SK-N-SH treated with all-trans-retinoic acid at 6 μM for 48 hours (cell line): ENCODE results near the gene C3orf18.

Experiments used
- ATAC-seq: fragments of 200-7000 bp; cut with Tn5 transposase; 3 replicates; pipeline ENCODE4 v1.9.1; 2020; ENCODE audit warnings: mild to moderate bottlenecking, moderate library complexity
- ARNTL ChIP-seq: fragments of 450-650 bp; formaldehyde crosslinking; IDR thresholded peaks from 2 replicates; pipeline ENCODE4 v1.5.0; 2020; ENCODE audit warnings: low read depth, mild to moderate bottlenecking, moderate library complexity, borderline replicate concordance
- BACH2 ChIP-seq: fragments of 250-450 bp; sonication (Bioruptor Pico); IDR thresholded peaks from 2 replicates; pipeline ENCODE4 v1.9.0; 2021; ENCODE audit warnings: mild to moderate bottlenecking, borderline replicate concordance
- CREB5 ChIP-seq: fragments of 250-450 bp; sonication (Bioruptor Pico); IDR thresholded peaks from 2 replicates; pipeline ENCODE4 v1.5.1; 2020; ENCODE audit warnings: low read depth, mild to moderate bottlenecking, moderate library complexity
- CSDC2 ChIP-seq: fragments of 250-450 bp; sonication (Bioruptor Pico); IDR thresholded peaks from 2 replicates; pipeline ENCODE4 v1.5.0; 2020; ENCODE audit warnings: mild to moderate bottlenecking, moderate library complexity
- CSRNP3 ChIP-seq: fragments of 250-450 bp; sonication (Bioruptor Pico); IDR thresholded peaks from 2 replicates; pipeline ENCODE4 v1.5.1; 2021; ENCODE audit warnings: mild to moderate bottlenecking, moderate library complexity
- ESRRG ChIP-seq: fragments of 250-450 bp; sonication (Bioruptor Pico); IDR thresholded peaks from 2 replicates; pipeline ENCODE4 v1.6.1; 2021; ENCODE audit warnings: mild to moderate bottlenecking
- GLIS3 ChIP-seq: fragments of 250-450 bp; sonication (Bioruptor Pico); IDR thresholded peaks from 2 replicates; pipeline ENCODE4 v1.5.0; 2020; ENCODE audit warnings: mild to moderate bottlenecking, moderate library complexity
- ISL1 ChIP-seq: fragments of 250-450 bp; sonication (Bioruptor Pico); IDR thresholded peaks from 2 replicates; pipeline ENCODE4 v2.1.2; 2022; ENCODE audit warnings: mild to moderate bottlenecking, moderate library complexity
- PPARA ChIP-seq: fragments of 250-450 bp; sonication (Bioruptor Pico); IDR thresholded peaks from 2 replicates; pipeline ENCODE4 v1.5.0; 2020; ENCODE audit warnings: mild to moderate bottlenecking, borderline replicate concordance
- RARB ChIP-seq: fragments of 250-450 bp; sonication (Bioruptor Pico); IDR thresholded peaks from 2 replicates; pipeline ENCODE4 v1.8.0; 2021; ENCODE audit warnings: mild to moderate bottlenecking, moderate library complexity
- SNAI2 ChIP-seq: fragments of 250-450 bp; sonication (Bioruptor Pico); IDR thresholded peaks from 2 replicates; pipeline ENCODE4 v1.5.0; 2020; ENCODE audit warnings: mild to moderate bottlenecking, moderate library complexity
- TCF4 ChIP-seq: fragments of 250-450 bp; sonication (Bioruptor Pico); IDR thresholded peaks from 2 replicates; pipeline ENCODE4 v1.8.0; 2021; ENCODE audit warnings: mild to moderate bottlenecking, moderate library complexity, borderline replicate concordance
- TOX ChIP-seq: fragments of 250-450 bp; sonication (Bioruptor Pico); IDR thresholded peaks from 2 replicates; pipeline ENCODE4 v1.8.0; 2021; ENCODE audit warnings: mild to moderate bottlenecking, moderate library complexity, borderline replicate concordance
- TSHZ2 ChIP-seq: fragments of 250-450 bp; sonication (Bioruptor Pico); IDR thresholded peaks from 2 replicates; pipeline ENCODE4 v1.5.0; 2020; ENCODE audit warnings: mild to moderate bottlenecking, moderate library complexity
- ZC3H10 ChIP-seq: fragments of 250-450 bp; sonication (Bioruptor Pico); IDR thresholded peaks from 2 replicates; pipeline ENCODE4 v1.5.1; 2021; ENCODE audit warnings: mild to moderate bottlenecking, moderate library complexity
- ZFP3 ChIP-seq: fragments of 250-450 bp; sonication (Bioruptor Pico); IDR thresholded peaks from 2 replicates; pipeline ENCODE4 v1.5.0; 2020; ENCODE audit warnings: mild to moderate bottlenecking, moderate library complexity
- ZFP30 ChIP-seq: fragments of 450-650 bp; formaldehyde crosslinking; IDR thresholded peaks from 2 replicates; pipeline ENCODE4 v1.5.0; 2022; ENCODE audit warnings: mild to moderate bottlenecking, moderate library complexity
- ZNF565 ChIP-seq: fragments of 450-650 bp; formaldehyde crosslinking; conservative IDR thresholded peaks from 2 replicates; pipeline ENCODE4 v1.5.0; 2020; ENCODE audit warnings: low read depth, mild to moderate bottlenecking, moderate library complexity
- ZNF70 ChIP-seq: fragments of 450-650 bp; formaldehyde crosslinking; IDR thresholded peaks from 2 replicates; pipeline ENCODE4 v1.5.0; 2020; ENCODE audit warnings: mild to moderate bottlenecking, moderate library complexity
- ZNF8 ChIP-seq: fragments of 450-650 bp; formaldehyde crosslinking; IDR thresholded peaks from 2 replicates; pipeline ENCODE4 v1.5.0; 2020; ENCODE audit warnings: mild to moderate bottlenecking, moderate library complexity

The C3orf18 gene

GRCh38 chr3:50559702-50560101, 7.8 kb downstream of the C3orf18 start:
- ATAC-seq, result no peak
- no peak for TF ChIP-seq TCF4
- no peak for TF ChIP-seq ARNTL (CRISPR knock-in tag)
- no peak for TF ChIP-seq ZNF70 (CRISPR knock-in tag)
- no peak for TF ChIP-seq RARB
- TF ChIP-seq ZNF565, result no peak

DNA sequence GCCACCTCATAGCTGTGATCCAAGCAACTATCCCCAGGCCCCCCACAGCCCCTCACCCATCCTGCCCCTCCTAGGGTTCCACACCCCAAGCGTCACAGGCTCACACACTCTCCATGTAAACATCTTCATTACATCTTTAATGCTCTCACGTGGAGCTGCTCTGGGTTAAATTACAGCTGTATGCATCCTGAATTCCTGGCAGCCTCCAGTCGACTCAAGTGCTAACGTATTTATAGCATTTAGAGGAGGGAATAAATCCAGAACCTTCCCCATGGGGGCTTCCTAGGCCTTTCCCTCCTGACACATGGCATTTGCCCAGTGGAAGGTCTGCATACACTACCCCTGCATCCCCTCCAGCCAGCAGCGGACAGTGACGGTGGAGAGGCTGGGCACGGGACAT, 9.6 kb downstream of the C3orf18 start:
- no peak for TF ChIP-seq ZFP30 (CRISPR knock-in tag)
- no peak for TF ChIP-seq ESRRG
- TF ChIP-seq ISL1 (CRISPR knock-in tag), result no peak
- no peak for TF ChIP-seq CSRNP3 (CRISPR knock-in tag)
- no peak for TF ChIP-seq TSHZ2 (CRISPR knock-in tag)
- TF ChIP-seq ZNF8 (CRISPR knock-in tag), result no peak
- TF ChIP-seq ZFP3 (CRISPR knock-in tag), result no peak
- no peak for TF ChIP-seq TOX (CRISPR knock-in tag)
- no peak for TF ChIP-seq CREB5 (CRISPR knock-in tag)
- no peak for TF ChIP-seq SNAI2 (CRISPR knock-in tag)
- no peak for TF ChIP-seq ARNTL (CRISPR knock-in tag)
- no peak for TF ChIP-seq ZC3H10 (CRISPR knock-in tag)
- no peak for TF ChIP-seq GLIS3 (CRISPR knock-in tag)
- TF ChIP-seq CSDC2 (CRISPR knock-in tag), result no peak
- no peak for TF ChIP-seq RARB
- TF ChIP-seq BACH2 (CRISPR knock-in tag), result no peak
- no peak for TF ChIP-seq PPARA (CRISPR knock-in tag)
- no peak for ATAC-seq

GRCh38 chr3:50557106-50557505, 10.4 kb downstream of the C3orf18 start:
- no peak for ATAC-seq

More at GRCh38 chr3:50557106-50557505, 10.4 kb downstream of the C3orf18 start:
- no peak for TF ChIP-seq CREB5 (CRISPR knock-in tag)
- no peak for TF ChIP-seq SNAI2 (CRISPR knock-in tag)
- TF ChIP-seq CSRNP3 (CRISPR knock-in tag), result no peak
- TF ChIP-seq BACH2 (CRISPR knock-in tag), result no peak
- no peak for TF ChIP-seq RARB
- no peak for TF ChIP-seq TCF4
